AG04450 (cell line): ENCODE results near the gene BLOC1S4. TPM values are rescaled to one million over a fixed set of nuclear protein-coding genes. Genes with fewer than 3 reads are reported as not detected.
"Not testable (repeated sequence)": the region's sequence is repeated elsewhere in the genome, so short reads cannot be mapped to it uniquely, and the experiment has no call there.

Experiments
- CTCF ChIA-PET: fragments of 300-600, 350-600 bp; formaldehyde crosslinking; extraction: SDS; loops from one replicate; lab custom pipeline; 2022; ENCODE audit warnings: antibody characterized with exemption, inconsistent platforms; lab: Charles Lee
- POLR2A ChIA-PET: fragments of 350-600 bp; formaldehyde crosslinking; extraction: SDS; loops from one replicate; lab custom pipeline; 2021; ENCODE audit warnings: antibody characterized with exemption, inconsistent platforms; lab: Yijun Ruan, JAX
- DNase-seq: peaks from one replicate; pipeline ENCODE4 v3.0.0-alpha.2; 2011; ENCODE audit warnings: low read depth, low spot score
- H3K27ac ChIP-seq: one replicate; pipeline ENCODE4 v1.5.1; 2012; ENCODE audit warnings: low read depth, low read length, control low read depth
- H3K27me3 ChIP-seq: one replicate; pipeline ENCODE4 v1.6.0; 2012; ENCODE audit warnings: low read length; ENCODE audit not compliant: control insufficient read depth, insufficient read depth
- H3K4me3 ChIP-seq: 2 replicates; pipeline ENCODE4 v1.5.1; 2011; ENCODE audit warnings: mild to moderate bottlenecking, low read depth, low read length, control low read depth
- H3K9me3 ChIP-seq: 2 replicates; pipeline ENCODE4 v1.5.1; 2012; ENCODE audit warnings: low read length; ENCODE audit not compliant: control insufficient read depth, insufficient read depth
- polyA minus RNA-seq: library from RNA; depleted of rRNA, polyadenylated mRNA; stranded (reverse); fragments of >200 nt; gene quantifications from 2 replicates; pipeline ENCODE4 v1.2.3, GENCODE V29; 2011; rRNA and poly(A)+ RNA removed
- polyA plus RNA-seq: library from polyadenylated mRNA; depleted of rRNA; stranded (reverse); fragments of >200 nt; gene quantifications from 2 replicates; pipeline ENCODE4 v1.2.3, GENCODE V29; 2011; rRNA removed
- TF ChIP-seq, protein P1 (sequence below): IDR thresholded peaks from 2 replicates; pipeline ENCODE4 v1.5.1; 2011; ENCODE audit warnings: low read depth, low read length, control low read depth, inconsistent platforms

Gene BLOC1S4, protein sequence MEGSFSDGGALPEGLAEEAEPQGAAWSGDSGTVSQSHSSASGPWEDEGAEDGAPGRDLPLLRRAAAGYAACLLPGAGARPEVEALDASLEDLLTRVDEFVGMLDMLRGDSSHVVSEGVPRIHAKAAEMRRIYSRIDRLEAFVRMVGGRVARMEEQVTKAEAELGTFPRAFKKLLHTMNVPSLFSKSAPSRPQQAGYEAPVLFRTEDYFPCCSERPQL
- polyA plus RNA-seq (14.5 and 15.4 TPM in 2 replicates), polyA minus RNA-seq (4.6 and 5.1 TPM in 2 replicates)

DNA sequence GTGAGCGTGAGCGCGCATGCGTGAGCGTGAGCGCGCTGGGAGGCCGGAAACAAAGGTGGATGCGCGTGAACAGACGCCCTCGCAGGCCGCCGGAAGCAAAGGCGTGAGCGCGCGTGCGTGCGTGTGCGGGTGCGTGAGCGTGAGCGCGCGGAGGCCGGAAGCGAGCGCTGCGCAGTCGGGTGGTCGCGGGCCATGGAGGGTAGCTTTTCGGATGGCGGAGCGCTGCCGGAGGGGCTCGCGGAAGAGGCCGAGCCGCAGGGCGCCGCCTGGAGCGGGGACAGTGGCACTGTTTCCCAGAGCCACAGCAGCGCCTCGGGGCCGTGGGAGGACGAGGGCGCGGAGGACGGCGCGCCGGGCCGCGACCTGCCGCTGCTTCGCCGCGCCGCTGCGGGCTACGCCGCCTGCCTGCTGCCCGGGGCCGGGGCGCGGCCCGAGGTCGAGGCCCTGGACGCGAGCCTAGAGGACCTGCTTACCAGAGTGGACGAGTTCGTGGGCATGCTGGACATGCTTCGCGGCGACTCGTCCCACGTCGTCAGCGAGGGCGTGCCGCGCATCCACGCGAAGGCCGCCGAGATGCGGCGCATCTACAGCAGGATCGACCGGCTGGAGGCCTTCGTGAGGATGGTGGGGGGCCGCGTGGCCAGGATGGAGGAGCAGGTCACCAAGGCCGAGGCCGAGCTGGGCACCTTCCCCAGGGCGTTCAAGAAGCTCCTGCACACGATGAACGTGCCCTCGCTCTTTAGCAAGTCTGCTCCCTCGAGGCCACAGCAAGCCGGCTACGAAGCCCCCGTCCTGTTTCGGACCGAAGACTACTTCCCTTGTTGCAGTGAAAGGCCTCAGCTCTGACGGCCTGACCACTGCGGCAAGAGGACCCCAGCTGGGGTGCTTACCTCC lies at the start of gene BLOC1S4:
BLOC1S4 (plus strand) TSS at position 157 of the 894 bp plus-strand sequence; CDS start at position 193, 36 bp downstream.
- TF ChIP-seq, protein P1, sequence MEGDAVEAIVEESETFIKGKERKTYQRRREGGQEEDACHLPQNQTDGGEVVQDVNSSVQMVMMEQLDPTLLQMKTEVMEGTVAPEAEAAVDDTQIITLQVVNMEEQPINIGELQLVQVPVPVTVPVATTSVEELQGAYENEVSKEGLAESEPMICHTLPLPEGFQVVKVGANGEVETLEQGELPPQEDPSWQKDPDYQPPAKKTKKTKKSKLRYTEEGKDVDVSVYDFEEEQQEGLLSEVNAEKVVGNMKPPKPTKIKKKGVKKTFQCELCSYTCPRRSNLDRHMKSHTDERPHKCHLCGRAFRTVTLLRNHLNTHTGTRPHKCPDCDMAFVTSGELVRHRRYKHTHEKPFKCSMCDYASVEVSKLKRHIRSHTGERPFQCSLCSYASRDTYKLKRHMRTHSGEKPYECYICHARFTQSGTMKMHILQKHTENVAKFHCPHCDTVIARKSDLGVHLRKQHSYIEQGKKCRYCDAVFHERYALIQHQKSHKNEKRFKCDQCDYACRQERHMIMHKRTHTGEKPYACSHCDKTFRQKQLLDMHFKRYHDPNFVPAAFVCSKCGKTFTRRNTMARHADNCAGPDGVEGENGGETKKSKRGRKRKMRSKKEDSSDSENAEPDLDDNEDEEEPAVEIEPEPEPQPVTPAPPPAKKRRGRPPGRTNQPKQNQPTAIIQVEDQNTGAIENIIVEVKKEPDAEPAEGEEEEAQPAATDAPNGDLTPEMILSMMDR = no peak
- Histone ChIP-seq H3K27ac (peak within 1 kb of the TSS; percentile 39), H3K27me3 (peaks cover 3% of the 10 kb centered on the region), H3K9me3 (no peaks in the 10 kb centered on the region; the same call in 1 of the 2 replicates), H3K4me3 (peak within 1 kb of the TSS; percentile 94)
- ChIA-PET POLR2A (no interaction called here), CTCF (interaction anchor here (1.0 to 7.7 kb wide), 5 partner anchors 158 to 354 kb away, joined by 3 to 197 read pairs (median 3); a partner anchor contains a TSS)
- peak; percentile 85 for DNase-seq

DNA sequence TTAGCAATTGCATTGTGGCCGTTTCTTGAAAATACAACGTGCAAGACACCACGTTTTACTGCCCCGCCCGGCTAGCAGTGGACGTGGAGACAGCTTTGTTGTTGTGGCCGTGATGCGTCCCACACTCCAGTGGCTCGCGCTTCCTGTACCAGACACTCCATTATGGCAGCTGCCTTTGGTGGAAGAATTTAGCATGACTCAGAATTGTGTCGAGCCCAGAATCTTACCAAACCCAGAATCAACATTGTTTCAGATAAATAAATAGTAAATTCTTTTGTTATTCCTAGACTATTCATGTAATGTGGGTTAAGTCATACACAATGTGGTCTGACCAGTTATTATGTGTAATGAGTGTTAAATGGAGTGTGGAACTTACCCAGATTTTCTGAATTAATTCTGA lies 47.6 kb upstream of the BLOC1S4 start:
- peak; percentile 34 for DNase-seq
- H3K27ac ChIP-seq = peak overlapping the region; percentile 57
- ChIA-PET POLR2A (interaction anchor here (1.5 kb wide), 1 partner anchor 28 kb away, joined by 3 read pairs; the partner anchor contains the start of gene MRFAP1), CTCF (interaction anchor here (0.9 kb wide), 1 partner anchor 8 kb away, joined by 4 read pairs; no protein-coding TSS in a partner anchor)
- no peak overlapping the region for H3K4me3 ChIP-seq
- TF ChIP-seq, protein P1 = no peak
- H3K9me3 ChIP-seq = peaks cover 11% of the 10 kb centered on the region; the same call in 1 of the 2 replicates
- peaks cover 6% of the 10 kb centered on the region for H3K27me3 ChIP-seq

DNA sequence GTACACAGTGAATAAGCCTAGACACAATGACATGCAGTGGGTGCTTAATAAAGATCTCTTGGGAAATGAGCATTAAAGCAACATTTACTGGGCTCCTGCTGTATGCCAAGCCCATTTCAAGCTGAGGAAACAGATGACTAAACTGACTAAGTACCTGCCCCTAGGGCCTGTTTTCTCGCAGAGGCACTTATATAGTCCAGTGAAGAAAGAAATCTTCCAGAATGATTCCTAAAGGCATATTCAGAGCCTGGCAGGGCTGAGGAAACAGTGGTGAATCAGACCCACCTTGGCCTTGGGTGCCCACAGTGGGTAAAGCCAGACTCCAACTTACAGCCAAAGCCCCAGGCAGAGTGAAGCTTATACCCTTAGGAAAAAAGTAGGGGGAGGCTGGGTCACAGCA lies 44.3 kb upstream of the BLOC1S4 start:
- ChIA-PET POLR2A (no interaction called here), CTCF (no interaction called here)

DNA sequence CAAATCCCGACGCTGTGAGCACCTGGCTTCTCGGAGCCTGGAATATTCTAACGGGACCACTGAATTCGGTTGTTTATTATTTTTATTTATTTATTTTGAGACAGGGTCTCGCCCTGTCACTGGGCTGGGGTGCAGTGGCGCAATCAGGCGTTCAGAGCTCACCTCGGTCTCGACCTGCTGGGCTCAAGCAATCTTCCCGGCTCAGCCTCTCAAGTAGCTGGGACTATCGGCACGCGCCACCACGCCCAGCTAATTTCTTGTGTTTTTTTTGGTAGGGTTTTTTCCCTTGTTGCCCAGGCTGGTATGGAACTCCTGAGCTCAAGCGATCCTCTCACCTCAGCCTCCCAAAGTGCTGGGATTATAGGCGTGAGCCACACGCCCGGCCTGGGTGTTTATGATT lies 43.8 kb upstream of the BLOC1S4 start:
- TF ChIP-seq, protein P1 = no peak
- peaks cover 3% of the 10 kb centered on the region; the same call in 1 of the 2 replicates for H3K9me3 ChIP-seq
- H3K4me3 ChIP-seq = no peak overlapping the region
- POLR2A ChIA-PET = no interaction called here
- H3K27ac ChIP-seq = no peak overlapping the region
- no peak for DNase-seq
- no peaks in the 10 kb centered on the region for H3K27me3 ChIP-seq
- CTCF ChIA-PET = interaction anchor here (1.5 kb wide), 1 partner anchor 8 kb away, joined by 6 read pairs; no protein-coding TSS in a partner anchor

More for the DNA sequence above, 44.3 kb upstream of the BLOC1S4 start:
- Histone ChIP-seq H3K4me3 (no peak overlapping the region), H3K27ac (no peak overlapping the region), H3K27me3 (no peaks in the 10 kb centered on the region), H3K9me3 (peaks cover 3% of the 10 kb centered on the region; the same call in 1 of the 2 replicates)
- DNase-seq = no peak
- TF ChIP-seq, protein P1 = no peak

DNA sequence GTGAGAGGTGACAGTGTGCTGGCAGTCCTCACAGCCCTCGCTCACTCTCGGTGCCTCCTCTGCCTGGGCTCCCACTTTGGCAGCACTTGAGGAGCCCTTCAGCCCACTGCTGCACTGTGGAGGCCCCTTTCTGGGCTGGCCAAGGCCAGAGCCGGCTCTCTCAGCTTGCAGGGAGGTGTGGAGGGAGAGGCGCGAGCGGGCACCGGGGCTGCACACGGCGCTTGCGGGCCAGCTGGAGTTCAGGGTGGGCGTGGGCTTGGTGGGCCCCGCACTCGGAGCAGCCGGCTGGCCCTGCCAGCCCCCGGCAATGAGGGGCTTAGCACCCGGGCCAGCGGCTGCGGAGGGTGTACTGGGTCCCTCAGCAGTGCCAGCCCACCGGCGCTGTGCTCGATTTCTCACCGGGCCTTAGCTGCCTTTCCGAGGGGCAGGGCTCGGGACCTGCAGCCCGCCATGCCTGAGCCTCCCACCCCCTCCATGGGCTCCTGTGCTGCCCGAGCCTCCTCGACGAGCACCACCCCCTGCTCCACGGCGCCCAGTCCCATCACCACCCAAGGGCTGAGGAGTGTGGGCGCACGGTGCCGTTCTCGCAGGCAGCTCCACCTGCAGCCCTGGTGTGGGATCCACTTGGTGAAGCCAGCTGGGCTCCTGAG lies 43.3 kb upstream of the BLOC1S4 start:
- H3K9me3 ChIP-seq, H3K27me3 ChIP-seq, H3K27ac ChIP-seq, DNase-seq, H3K4me3 ChIP-seq: not testable (repeated sequence)
- POLR2A ChIA-PET = interaction anchor here (1.1 to 3.2 kb wide), 7 partner anchors 9 to 395 kb away, joined by 3 to 20 read pairs (median 4); partner anchors contain the start of genes GRPEL1, MRFAP1 and MRFAP1L1
- CTCF ChIA-PET = interaction anchor here (1.5 kb wide), 1 partner anchor 9 kb away, joined by 6 read pairs; no protein-coding TSS in a partner anchor

DNA sequence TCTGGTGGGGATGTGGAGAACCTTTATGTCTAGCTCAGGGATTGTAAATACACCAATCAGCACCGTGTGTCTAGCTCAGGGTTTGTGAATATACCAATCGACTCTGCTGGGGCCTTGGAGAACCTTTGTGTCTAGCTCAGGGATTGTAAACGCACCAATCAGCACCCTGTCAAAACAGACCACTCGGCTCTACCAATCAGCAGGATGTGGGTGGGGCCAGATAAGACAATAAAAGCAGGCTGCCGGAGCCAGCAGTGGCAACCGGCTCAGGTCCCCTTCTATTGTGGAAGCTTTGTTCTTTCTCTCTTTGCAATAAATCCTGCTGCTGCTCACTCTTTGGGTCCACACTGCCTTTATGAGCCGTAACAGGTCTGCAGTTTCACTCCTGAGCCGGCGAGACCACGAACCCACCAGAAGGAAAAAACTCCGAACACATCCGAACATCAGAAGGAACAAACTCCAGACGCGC lies 42.7 kb upstream of the BLOC1S4 start:
- H3K9me3 ChIP-seq, H3K27me3 ChIP-seq, H3K27ac ChIP-seq, DNase-seq: not testable (repeated sequence)
- H3K4me3 ChIP-seq = peak overlapping the region; percentile 64
- ChIA-PET POLR2A (interaction anchor here (0.9 to 3.2 kb wide), 10 partner anchors 10 to 395 kb away, joined by 3 to 20 read pairs (median 4); partner anchors contain the start of genes GRPEL1, MRFAP1 and MRFAP1L1), CTCF (interaction anchor here (0.8 to 1.5 kb wide), 2 partner anchors 9 to 99 kb away, joined by 4 to 6 read pairs; no protein-coding TSS in a partner anchor)
